Measurements from ENCODE around the gene DHRS13. TPM values are rescaled to one million over a fixed set of nuclear protein-coding genes. Genes with fewer than 3 reads are reported as not detected.
A peak's percentile ranks its signal among the peaks of the same experiment; 100 is the strongest.
"Not testable (repeated sequence)": the region's sequence is repeated elsewhere in the genome, so short reads cannot be mapped to it uniquely, and the experiment has no call there.

Gene DHRS13
- total RNA-seq, 1 donor from 2014 or later = 3.8 TPM

DNA sequence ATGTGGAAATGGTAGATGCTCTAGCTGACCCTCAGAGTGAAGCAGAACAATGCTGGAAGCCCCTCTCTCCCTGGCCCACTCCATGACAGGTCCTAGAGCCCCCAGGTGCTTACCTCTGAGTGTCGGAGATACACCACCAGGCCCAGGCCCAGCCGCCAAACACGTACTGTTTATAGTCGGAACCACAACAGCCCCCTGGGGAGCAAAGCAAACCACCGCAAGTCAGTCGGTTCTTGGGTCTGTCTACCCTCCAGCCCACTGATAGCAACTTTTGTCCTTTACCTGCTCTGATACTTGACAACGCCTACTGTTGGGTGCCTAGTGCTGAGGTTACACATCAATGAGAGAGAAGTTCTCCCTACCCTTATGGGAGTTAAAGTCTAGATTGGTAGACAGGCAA is 14.0 kb downstream of the DHRS13 start:
- intact Hi-C loops (cut with micrococcal nuclease) = no loop called here
- no peak for ATAC-seq
- DNase-seq = no peak

DNA sequence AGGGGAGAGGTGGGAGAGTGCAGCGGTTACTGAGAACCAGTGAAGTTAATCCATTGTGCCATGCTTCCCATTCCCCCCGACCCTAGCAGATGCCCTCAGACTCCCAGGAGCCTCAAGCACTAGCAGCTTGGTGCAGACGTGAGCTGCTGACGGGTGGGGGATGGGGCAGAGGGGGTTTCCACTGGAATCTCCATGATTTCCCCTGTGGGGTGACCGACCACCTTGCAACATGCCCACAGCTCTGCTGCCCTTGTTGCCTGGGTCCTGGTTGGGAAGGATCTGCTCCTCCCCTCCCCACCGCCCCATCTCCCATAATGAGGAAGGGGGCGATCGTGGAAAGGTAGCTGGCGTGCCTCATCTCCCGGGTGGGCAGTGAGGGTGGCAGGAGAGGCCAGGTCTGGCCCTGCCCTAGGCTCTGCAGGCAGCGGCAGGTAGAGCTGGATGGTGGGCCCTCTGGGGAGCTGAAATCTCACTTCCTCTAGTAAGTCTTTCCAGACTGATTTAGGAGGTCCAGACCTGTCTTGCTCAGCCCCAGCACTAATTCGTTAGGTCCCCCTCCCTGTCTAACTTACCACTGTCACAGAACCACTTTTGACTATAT is 14.9 kb downstream of the DHRS13 start:
- intact Hi-C loops (cut with micrococcal nuclease) = no loop called here
- no peak for ATAC-seq
- peak; percentile 21 for DNase-seq

DNA sequence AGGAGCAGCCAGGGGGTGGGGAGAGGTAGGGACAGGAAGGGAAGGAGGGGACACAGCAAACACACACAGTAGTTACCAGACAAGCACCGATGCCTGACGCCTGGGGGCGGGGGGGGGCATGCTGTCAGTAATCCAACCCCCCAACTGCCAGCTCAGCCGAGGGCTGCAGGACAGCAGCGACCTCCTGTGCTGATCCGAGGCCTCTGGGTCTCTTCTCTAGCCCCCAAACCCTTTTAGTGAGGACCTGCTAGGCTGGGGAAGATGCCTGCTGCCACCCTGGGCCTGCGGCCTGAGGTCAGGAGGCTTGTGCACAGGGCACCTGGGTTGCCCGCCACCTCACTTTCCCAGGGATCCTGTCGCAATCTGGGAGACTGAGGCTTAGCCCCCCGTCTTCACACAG is 16.9 kb downstream of the DHRS13 start:
- intact Hi-C loops (cut with micrococcal nuclease) = no loop called here
- ATAC-seq (no peak), DNase-seq (peak; percentile 11)

DNA sequence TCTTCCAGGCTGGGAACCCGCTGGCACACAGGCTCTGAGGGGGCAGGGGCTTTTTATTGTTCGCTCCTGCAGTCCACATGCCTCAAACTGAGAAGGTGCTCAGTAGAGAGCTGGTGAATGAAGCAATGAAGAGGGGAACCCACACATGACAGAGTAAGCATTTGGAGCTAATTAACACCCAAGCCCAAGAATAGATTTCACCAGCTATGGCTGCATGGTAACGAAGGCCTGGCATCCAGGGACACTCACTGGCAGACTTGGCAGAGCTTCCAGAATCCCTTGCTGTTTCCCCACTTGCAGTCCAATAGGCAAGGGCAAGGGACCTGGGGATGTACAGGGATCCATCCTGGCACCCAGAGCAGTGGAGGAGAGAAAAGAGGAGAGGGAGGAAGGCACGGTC is 17.5 kb downstream of the DHRS13 start:
- DNase-seq (peak; percentile 26), ATAC-seq (peak; percentile 62)
- intact Hi-C loops (cut with micrococcal nuclease) = no loop called here

DNA sequence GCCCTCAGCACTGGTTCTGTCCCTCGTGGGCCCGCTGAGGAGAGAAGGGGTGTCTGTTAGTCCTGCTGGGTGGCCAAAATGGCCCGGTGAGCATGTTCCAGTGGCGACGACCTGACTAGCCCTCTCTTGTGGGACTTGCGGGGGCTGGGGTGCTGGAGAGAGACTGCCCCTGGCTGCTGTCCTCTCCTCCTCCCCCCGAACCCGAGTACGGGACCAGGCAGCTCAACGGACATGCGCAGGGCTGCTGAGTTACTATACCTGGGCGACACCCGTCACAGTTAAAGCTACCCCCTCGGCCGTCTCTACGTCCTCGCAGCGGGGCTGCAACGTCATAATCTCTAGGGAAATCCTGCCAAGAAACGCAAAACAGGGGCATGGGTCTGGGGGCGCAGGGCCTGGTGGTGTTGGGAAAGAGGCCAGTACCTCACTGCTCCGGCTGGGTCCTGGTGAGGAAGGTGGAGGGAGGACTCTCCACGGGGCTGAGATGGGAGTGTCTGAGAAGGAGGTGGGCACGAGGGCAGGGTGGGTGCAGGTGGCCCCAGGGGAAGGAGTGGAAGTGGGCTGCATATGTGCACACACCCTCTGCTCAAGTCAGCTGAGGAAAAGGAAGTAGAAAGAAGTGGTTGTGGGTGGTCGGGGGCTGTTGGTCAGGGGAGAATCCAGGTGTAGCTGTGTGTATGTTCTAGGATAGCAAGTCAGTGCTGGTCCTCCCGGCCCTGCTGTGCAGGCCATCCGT is 18.7 kb downstream of the DHRS13 start:
- ATAC-seq (no peak), DNase-seq (peak; percentile 12)
- intact Hi-C loops (cut with micrococcal nuclease) = no loop called here

DNA sequence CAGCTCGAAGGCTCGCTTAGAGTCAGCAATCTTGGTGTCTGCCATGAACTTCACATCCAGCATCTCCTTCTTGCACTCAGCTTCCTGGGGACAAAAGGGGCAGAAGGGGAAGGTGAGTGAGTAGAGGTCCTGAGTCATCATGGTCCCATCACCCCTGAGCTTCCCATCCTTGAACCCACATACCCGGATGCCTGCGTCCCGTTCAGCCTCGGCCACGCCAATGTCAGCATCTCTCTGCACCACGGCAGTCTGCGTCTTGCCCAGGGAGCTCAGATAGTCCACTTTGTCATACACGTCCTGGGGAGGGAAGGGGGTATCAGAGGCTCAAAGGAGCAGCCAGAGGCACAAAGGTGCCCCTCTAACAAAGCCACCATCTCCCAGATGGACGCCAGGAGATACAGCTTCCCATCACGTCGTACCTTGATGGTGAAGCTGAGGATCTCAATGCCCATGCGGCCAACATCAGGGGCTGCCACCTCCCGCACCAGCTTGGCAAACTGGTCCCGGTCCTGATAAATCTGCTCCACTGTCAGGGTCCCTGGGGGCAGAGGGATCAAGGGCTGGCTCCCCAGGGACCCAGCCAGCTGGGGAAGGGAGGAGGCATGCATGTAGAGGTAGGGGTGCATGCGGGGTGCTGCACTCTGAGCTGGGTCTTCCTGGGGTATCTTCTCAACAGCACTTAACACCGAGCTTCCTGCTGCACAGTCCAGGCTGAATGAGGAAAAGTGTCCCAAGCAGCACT is 20.6 kb downstream of the DHRS13 start:
- ATAC-seq = no peak
- DNase-seq = no peak
- intact Hi-C loops (cut with micrococcal nuclease) = no loop called here

DNA sequence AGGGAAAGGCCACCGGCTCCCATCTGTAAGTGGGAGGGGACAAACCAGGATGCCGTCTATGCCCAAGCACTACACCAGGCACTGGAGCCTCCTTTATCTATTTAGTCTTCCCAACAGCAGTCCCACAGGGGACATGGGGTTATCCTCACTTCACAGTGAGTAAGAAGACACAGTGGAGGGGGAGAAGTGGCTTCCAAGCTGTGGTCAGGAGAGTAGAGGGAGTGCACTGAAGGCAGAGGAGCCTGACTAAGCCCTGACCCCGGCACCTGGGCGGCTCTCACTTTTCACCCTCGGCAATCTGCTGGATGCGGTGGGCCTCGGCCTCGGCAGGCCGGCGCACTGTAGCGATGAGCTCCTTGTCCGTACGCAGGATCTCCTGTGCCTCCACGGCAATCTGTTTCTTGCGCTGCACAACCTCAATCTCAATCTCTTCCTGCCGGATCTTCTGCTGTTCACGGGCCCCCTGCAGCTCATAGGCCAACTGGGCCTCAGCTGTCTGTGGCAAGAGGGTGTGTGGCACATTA is 21.3 kb downstream of the DHRS13 start:
- ATAC-seq = no peak
- intact Hi-C loops (cut with micrococcal nuclease) = no loop called here
- DNase-seq = peak; percentile 26

DNA sequence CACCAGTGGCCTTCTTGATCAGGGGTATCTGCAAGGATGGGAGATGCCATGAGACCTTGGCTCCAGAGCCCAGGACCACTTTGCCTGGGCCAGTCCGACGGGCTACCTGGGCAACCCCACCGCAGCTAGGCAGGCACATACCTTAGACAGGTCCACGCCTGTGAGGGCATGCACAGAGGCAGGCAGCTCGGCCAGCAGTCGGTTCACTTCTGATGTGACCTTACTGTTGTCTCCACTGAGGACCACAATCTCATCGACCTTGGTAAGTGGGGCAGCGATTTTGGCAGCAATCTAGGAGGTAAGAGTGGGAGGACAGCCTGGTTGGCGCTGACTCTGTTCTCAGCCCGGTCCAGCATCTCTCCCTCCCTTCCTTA is 22.3 kb downstream of the DHRS13 start:
- intact Hi-C loops (cut with micrococcal nuclease) = no loop called here
- peak; percentile 6 for DNase-seq

DNA sequence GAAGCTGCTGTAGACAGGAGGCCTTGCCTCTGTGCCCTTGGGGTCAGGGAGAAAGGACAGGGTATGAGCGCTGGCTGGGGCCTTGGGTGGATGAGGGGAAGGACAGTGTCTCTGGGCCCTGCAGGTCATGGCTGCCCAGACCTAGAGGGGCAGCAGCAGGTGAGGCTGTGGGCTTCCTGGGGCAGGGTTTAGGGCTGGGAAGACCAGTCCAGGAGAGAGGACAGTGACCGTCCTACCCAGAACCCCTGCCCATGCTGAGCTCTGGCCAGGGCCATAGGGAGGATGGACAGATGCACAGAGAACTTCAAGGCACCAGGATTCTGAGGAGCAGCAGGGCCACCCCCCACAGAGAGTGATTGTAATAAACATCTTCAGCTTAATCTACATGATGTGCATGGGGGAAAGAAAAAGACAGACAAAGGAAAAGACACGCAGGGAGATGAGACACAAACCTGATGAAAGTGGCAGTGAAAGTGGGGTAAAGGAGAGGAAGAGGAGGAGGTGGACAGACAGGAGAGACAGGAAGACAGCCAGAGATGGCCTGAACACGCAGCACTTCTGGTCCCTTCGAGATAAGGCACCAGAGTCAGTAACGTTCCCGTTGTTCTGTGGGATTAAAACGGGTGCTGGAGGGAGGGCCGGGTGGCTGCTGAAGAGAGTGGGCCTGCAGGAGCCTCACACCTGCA is 22.9 kb downstream of the DHRS13 start:
- intact Hi-C loops (cut with micrococcal nuclease) = no loop called here
- ATAC-seq = no peak
- peak; percentile 7 for DNase-seq

More for the DNA sequence above, 22.3 kb downstream of the DHRS13 start:
- ATAC-seq = peak; percentile 21

DNA sequence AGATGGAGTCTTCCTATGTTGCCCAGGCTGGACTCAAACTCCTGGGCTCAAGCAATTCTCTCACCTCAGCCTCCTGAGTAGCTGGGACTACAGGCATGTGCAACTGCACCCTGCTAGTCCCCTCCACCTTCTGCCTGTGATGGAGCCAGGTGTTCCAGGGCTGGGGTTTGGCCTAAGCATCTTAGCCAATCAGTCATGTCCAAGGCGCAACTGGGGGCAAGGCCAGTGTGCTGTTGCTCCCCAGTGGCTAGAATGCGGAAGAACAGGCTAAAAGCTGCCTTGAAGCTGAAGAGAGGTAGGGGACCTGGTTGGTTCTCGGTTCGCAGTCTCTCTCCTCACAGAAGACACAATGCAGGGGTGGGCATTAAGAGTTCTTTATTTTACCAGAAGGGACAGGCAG is 23.9 kb downstream of the DHRS13 start:
- peak; percentile 14 for DNase-seq
- intact Hi-C loops (cut with micrococcal nuclease) = no loop called here
- ATAC-seq = no peak

DNA sequence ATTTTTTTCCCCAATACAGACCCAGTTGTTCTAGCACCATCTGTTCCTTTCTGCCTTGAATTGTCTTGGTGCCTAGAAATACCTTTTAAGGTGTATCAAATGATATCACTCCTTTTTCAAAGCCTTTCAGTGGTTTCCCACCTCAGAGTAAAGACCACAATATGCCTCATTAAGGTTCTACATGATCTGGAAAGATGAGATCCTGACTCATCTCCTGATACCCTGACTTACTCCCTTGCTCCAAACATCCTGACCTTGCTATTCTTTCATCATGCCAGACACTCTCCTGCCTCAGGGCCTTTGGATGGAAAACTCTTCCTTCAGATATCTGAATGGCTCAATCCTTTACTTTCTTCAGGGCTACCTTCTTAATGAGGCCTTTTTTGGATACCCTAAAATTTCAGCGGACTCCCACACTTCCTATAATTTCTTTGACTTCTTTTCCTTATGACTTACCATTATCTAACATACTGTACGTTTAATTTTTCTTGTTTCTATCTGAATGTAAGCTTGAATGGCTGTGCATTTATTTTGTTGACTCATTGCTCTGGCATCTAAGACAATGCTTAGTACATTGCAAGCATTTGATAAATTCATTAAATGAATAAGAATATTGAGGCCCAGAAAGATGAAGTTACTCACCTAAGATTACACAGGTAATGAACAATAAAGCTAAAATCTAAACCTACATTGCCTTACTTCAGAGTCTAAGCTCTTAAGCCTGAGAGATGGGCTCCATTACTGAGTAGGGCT is 24.5 kb downstream of the DHRS13 start:
- ATAC-seq = no peak
- intact Hi-C loops (cut with micrococcal nuclease) = no loop called here

DNA sequence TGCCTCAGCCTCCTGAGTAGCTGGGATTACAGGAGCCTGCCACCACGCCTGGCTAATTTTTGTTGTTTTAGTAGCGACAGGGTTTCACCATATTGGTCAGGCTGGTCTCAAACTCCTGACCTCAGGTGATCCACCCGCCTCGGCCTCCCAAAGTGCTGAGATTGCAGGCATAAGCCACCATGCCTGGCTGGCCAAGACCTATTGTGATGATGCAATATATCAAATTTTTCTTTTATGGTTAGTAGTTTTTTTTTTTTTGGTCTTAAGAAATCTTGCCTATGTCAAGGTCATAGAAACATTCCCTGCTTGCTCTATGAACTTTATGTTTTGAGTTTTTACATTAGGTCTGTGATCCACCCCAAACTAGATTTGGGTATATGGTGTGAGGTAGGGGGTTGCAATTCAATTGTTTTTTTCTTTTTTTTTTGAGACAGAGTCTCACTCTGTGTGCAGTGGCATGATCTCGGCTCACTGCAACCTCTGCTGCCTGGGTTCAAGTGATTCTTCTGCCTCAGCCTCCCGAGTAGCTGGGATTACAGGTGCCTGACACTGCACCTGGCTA is 25.6 kb downstream of the DHRS13 start:
- DNase-seq = peak; percentile 9
- intact Hi-C loops (cut with micrococcal nuclease); ATAC-seq: not testable (repeated sequence)

More for the DNA sequence above, 24.5 kb downstream of the DHRS13 start:
- DNase-seq = no peak

DNA sequence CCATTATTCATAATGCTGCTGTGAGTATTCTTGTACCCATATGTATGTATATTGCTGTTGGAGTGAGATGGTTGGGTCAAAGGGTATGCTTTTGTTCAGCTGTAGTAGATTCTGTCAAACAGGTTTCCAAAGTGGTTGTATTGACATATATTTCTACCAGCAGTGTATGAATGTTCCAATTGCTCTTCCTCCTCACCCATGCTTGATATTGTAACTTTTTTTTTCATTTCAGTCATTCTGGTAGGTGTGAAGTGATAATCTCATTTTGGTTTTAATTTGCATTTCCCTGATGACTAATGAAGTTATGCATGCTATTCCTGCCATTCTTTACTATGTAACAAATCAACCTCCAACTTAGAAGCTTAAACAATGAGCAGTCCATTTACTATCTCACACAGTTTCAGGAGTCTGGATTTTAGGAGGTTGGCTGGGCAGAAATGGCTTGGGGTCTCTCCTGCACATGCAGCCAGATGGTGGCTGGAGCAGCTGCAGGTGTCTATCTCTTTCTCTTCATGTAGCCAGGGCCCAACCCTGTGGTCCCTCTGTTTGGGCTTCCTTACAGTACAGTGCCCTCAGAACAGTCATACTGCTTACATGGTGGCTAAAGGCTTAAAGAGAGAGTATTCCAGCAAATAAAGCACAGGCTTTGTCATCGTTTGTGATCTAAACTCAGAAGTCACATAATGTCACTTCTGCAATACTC is 26.9 kb downstream of the DHRS13 start:
- DNase-seq (peak; percentile 6), ATAC-seq (no peak)
- intact Hi-C loops (cut with micrococcal nuclease) = no loop called here

DNA sequence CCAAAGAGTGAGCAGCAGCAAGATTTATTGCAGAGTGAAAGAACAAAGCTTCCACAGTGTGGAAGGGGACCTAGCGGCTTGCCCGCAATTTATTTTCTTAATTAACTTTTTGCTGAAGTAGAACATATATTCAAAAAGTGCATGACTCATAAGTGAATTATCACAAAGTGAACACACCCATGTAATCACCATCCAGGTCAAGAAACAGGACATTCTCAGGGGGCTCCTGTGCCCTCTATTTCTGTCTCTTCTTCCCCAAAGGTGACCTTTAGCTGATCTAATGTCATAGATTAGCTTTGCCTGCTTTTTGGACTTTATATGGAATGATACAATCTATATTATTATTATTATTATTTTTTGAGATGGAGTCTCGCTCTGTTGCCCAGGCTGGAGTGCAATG is 28.1 kb downstream of the DHRS13 start:
- ATAC-seq (no peak), DNase-seq (no peak)
- intact Hi-C loops (cut with micrococcal nuclease) = no loop called here

DNA sequence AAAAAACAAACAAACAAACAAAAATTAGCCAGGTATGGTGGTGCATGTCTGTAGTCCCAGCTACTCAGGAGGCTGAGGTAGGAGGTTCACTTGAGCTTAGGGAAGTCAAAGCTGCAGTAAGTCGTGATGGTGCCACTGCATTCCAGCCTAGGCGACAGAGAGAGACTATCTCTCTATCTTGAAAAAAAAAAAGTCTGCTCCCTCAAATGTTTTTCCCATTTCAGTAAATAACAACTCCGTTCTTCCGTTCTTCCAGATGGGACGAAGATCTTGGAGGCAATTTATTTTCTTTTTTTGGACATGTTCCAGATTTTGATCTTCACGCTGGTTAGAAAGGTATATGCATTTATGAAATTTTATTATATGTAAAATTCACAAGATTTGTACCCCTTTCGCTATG is 29.0 kb downstream of the DHRS13 start:
- ATAC-seq (no peak), DNase-seq (no peak)
- intact Hi-C loops (cut with micrococcal nuclease) = no loop called here

DNA sequence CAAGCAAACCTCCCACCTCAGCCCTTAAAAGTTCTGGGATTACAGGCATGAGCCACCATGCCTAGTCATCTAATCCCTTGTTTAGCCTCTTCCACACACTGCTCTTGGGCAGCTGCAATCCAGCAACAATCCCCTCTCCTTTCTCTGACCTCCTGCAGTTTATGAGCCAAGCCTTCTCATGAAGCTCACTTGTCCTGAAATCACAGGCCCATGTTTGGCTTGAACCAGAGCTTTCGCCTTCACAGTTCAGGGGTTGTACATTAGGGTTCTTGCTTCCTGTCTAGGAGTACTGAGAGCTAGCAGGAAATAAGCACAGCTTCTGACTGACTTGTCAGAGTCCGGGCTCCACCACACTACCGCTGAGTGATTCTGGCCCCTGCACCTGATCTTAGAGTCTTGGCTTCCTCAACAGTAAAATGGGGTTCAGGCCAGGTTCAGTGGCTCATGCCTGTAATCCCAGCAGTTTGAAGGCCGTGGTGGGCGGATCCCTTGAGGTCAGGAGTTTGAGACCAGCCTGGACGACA is 31.8 kb downstream of the DHRS13 start:
- no peak for ATAC-seq
- peak; percentile 9 for DNase-seq
- intact Hi-C loops (cut with micrococcal nuclease) = no loop called here

DNA sequence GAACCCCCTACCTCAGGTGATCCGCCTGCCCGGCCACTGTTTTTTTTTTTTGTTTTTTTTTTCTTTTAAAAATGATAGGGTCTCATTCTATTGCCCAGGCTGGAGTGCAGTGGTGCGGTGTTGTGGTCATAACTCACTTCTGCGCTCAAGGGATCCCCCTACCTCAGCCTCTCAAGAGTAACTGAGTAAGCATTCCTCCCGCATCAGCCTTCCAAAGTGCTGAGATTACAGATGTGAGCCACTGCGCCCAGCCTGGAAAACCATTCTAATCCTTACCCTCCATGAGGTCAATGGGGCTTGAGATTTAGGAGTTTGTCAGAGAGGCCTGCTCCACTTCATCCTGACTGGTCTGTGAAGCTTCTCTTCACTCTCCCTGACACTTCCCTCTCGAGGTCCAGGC is 35.6 kb downstream of the DHRS13 start:
- ATAC-seq = no peak
- intact Hi-C loops (cut with micrococcal nuclease) = no loop called here
- DNase-seq = no peak
